WTC11 (cell line): Measurements from ENCODE around the gene CCBE1. TPM values are rescaled to one million over a fixed set of nuclear protein-coding genes. Genes with fewer than 3 reads are reported as not detected.

Experiments
- ATAC-seq: fragments of 200-7000 bp; cut with Tn5 transposase; 2 replicates; pipeline ENCODE4 v1.10.0; 2021; ENCODE audit warnings: mild to moderate bottlenecking, moderate library complexity
- CTCF ChIA-PET: fragments of 300-600 bp; sonication (Branson Sonifier 250); formaldehyde crosslinking; loops from one replicate; lab custom pipeline; 2021; ENCODE audit warnings: antibody characterized with exemption; lab: Charles Lee
- POLR2A ChIA-PET: fragments of 350-600 bp; sonication (Branson Sonifier 250); formaldehyde crosslinking; loops from one replicate; lab custom pipeline; 2021; ENCODE audit warnings: antibody characterized with exemption; lab: Charles Lee
- DNase-seq: peaks from one replicate; pipeline ENCODE4 v3.0.0; 2021; ENCODE audit warnings: low spot score
- H3K27ac Mint-ChIP-seq: 2 replicates; pipeline ENCODE4 v1.8.0; 2021; ENCODE audit warnings: mixed read lengths
- H3K27me3 Mint-ChIP-seq: 2 replicates; pipeline ENCODE4 v1.8.0; 2021; ENCODE audit warnings: low read depth, mild to moderate bottlenecking, moderate library complexity, mixed read lengths
- H3K36me3 Mint-ChIP-seq: 2 replicates; pipeline ENCODE4 v1.8.0; 2021; ENCODE audit warnings: mixed read lengths
- H3K4me1 Mint-ChIP-seq: 2 replicates; pipeline ENCODE4 v1.8.0; 2022; ENCODE audit warnings: mixed read lengths
- H3K4me3 Mint-ChIP-seq: 2 replicates; pipeline ENCODE4 v1.8.0; 2021; ENCODE audit warnings: mild to moderate bottlenecking, moderate library complexity, mixed read lengths
- H3K9me3 Mint-ChIP-seq: 2 replicates; pipeline ENCODE4 v1.8.0; 2021; ENCODE audit warnings: mixed read lengths
- ATF6 ChIP-seq: sonication (generic); formaldehyde crosslinking; IDR thresholded peaks from 2 replicates; pipeline ENCODE4 v1.8.1; 2023; ENCODE audit warnings: mild to moderate bottlenecking, missing genetic modification reagents
- CBFB ChIP-seq: sonication (generic); formaldehyde crosslinking; IDR thresholded peaks from 2 replicates; pipeline ENCODE4 v1.8.1; 2022; ENCODE audit warnings: mild to moderate bottlenecking, low read depth, missing genetic modification reagents
- CREB1 ChIP-seq: sonication (generic); formaldehyde crosslinking; IDR thresholded peaks from 2 replicates; pipeline ENCODE4 v1.8.0; 2023; ENCODE audit warnings: mild to moderate bottlenecking, missing genetic modification reagents
- CREM ChIP-seq: sonication (generic); formaldehyde crosslinking; IDR thresholded peaks from 2 replicates; pipeline ENCODE4 v1.8.1; 2022; ENCODE audit warnings: mild to moderate bottlenecking, missing genetic modification reagents, moderate library complexity
- EMX1 ChIP-seq: fragments of 250-450 bp; sonication (Bioruptor Pico); IDR thresholded peaks from 2 replicates; pipeline ENCODE4 v1.8.0; 2021; ENCODE audit warnings: mild to moderate bottlenecking
- ESRRA ChIP-seq: sonication (generic); formaldehyde crosslinking; IDR thresholded peaks from 2 replicates; pipeline ENCODE4 v1.8.1; 2022; ENCODE audit warnings: mild to moderate bottlenecking, missing genetic modification reagents, borderline replicate concordance
- FOXP1 ChIP-seq: sonication (generic); formaldehyde crosslinking; IDR thresholded peaks from 2 replicates; pipeline ENCODE4 v1.8.0; 2022; ENCODE audit warnings: missing genetic modification reagents, mild to moderate bottlenecking, moderate library complexity, borderline replicate concordance
- JAZF1 ChIP-seq: fragments of 250-450 bp; sonication (Bioruptor Pico); IDR thresholded peaks from 2 replicates; pipeline ENCODE4 v1.9.0; 2021; ENCODE audit warnings: moderate library complexity, mild to moderate bottlenecking, inconsistent platforms
- KAT7 ChIP-seq: sonication (generic); formaldehyde crosslinking; IDR thresholded peaks from 2 replicates; pipeline ENCODE4 v1.8.1; 2023; ENCODE audit warnings: missing genetic modification reagents, mild to moderate bottlenecking, borderline replicate concordance
- PRRX2 ChIP-seq: fragments of 250-450 bp; sonication (Bioruptor Pico); IDR thresholded peaks from 2 replicates; pipeline ENCODE4 v1.8.0; 2021; ENCODE audit warnings: mild to moderate bottlenecking
- RORB ChIP-seq: fragments of 250-450 bp; sonication (Bioruptor Pico); IDR thresholded peaks from 2 replicates; pipeline ENCODE4 v1.9.0; 2021; ENCODE audit warnings: mild to moderate bottlenecking
- ZBTB21 ChIP-seq: sonication (generic); formaldehyde crosslinking; IDR thresholded peaks from 2 replicates; pipeline ENCODE4 v1.8.1; 2023; ENCODE audit warnings: mild to moderate bottlenecking, missing genetic modification reagents, borderline replicate concordance
- ZBTB43 ChIP-seq: sonication (generic); formaldehyde crosslinking; IDR thresholded peaks from 2 replicates; pipeline ENCODE4 v1.8.1; 2023; ENCODE audit warnings: mild to moderate bottlenecking, missing genetic modification reagents
- ZNF138 ChIP-seq: sonication (generic); formaldehyde crosslinking; conservative IDR thresholded peaks from 2 replicates; pipeline ENCODE4 v1.8.1; 2022; ENCODE audit warnings: mild to moderate bottlenecking, moderate library complexity, missing genetic modification reagents
- ZNF219 ChIP-seq: sonication (generic); formaldehyde crosslinking; IDR thresholded peaks from 2 replicates; pipeline ENCODE4 v1.8.0; 2023; ENCODE audit warnings: missing genetic modification reagents, mild to moderate bottlenecking, borderline replicate concordance
- ZNF232 ChIP-seq: sonication (generic); formaldehyde crosslinking; IDR thresholded peaks from 2 replicates; pipeline ENCODE4 v1.8.0; 2022; ENCODE audit warnings: mild to moderate bottlenecking, missing genetic modification reagents
- ZNF263 ChIP-seq: sonication (generic); formaldehyde crosslinking; IDR thresholded peaks from 2 replicates; pipeline ENCODE4 v1.8.1; 2022; ENCODE audit warnings: low read depth, mild to moderate bottlenecking, moderate library complexity, missing genetic modification reagents
- ZNF425 ChIP-seq: fragments of 250-450 bp; sonication (Bioruptor Pico); conservative IDR thresholded peaks from 2 replicates; pipeline ENCODE4 v1.9.0; 2021; ENCODE audit warnings: mild to moderate bottlenecking
- ZNF512 ChIP-seq: sonication (generic); formaldehyde crosslinking; IDR thresholded peaks from 2 replicates; pipeline ENCODE4 v1.8.1; 2022; ENCODE audit warnings: missing genetic modification reagents, borderline replicate concordance
- total RNA-seq: library from RNA; stranded (reverse); gene quantifications from 3 replicates; pipeline ENCODE4 v1.2.3, GENCODE V29; 2021

Gene CCBE1
- total RNA-seq, 1 experiment from 2014 or later, result 9.7 TPM

- Mint-ChIP-seq H3K4me1 (peaks cover 7% of the 10 kb centered on the region; the same call in 1 of the 2 replicates), H3K27ac (no peak overlapping the region), H3K4me3 (no peak overlapping the region), H3K9me3 (no peaks in the 10 kb centered on the region), H3K36me3 (no peaks in the 10 kb centered on the region), H3K27me3 (no peaks in the 10 kb centered on the region)
- ATAC-seq, result no peak
- ChIA-PET CTCF (interaction anchor here (0.7 kb wide), 1 partner anchor 69 kb away, joined by 3 read pairs; no protein-coding TSS in a partner anchor), POLR2A (no interaction called here)
- TF ChIP-seq EMX1, result no peak
- TF ChIP-seq ZNF219, result no peak
- no peak for TF ChIP-seq FOXP1
- no peak for TF ChIP-seq ZBTB21
- TF ChIP-seq ZNF138 (CRISPR knock-in tag), result no peak
- no peak for TF ChIP-seq CREM (CRISPR knock-in tag)
- TF ChIP-seq PRRX2 (CRISPR knock-in tag), result no peak
- no peak for TF ChIP-seq JAZF1 (CRISPR knock-in tag)
- TF ChIP-seq ZNF263 (CRISPR knock-in tag), result no peak
- no peak for TF ChIP-seq ZBTB43
- no peak for TF ChIP-seq ZNF232 (CRISPR knock-in tag)
- TF ChIP-seq ZNF425 (CRISPR knock-in tag), result no peak
- no peak for DNase-seq
Observed at GRCh38 chr18:59577386-59577655, 119.9 kb downstream of the CCBE1 start.

GRCh38 chr18:59576541-59577385, 120.5 kb downstream of the CCBE1 start:
- Mint-ChIP-seq H3K27ac (no peak overlapping the region), H3K4me3 (no peak overlapping the region), H3K36me3 (no peaks in the 10 kb centered on the region), H3K4me1 (peaks cover 7% of the 10 kb centered on the region; the same call in 1 of the 2 replicates), H3K27me3 (no peaks in the 10 kb centered on the region), H3K9me3 (no peaks in the 10 kb centered on the region)
- no peak for TF ChIP-seq ATF6 (CRISPR knock-in tag)
- no peak for TF ChIP-seq CREB1 (CRISPR knock-in tag)
- TF ChIP-seq ZNF512 (CRISPR knock-in tag), result no peak
- ATAC-seq, result no peak
- DNase-seq, result no peak
- CTCF ChIA-PET, result interaction anchor here (0.6 to 0.7 kb wide), 2 partner anchors 36 to 70 kb away, joined by 3 read pairs; no protein-coding TSS in a partner anchor
- POLR2A ChIA-PET, result no interaction called here

- Mint-ChIP-seq H3K27me3 (no peaks in the 10 kb centered on the region), H3K36me3 (no peaks in the 10 kb centered on the region), H3K4me3 (no peak overlapping the region), H3K27ac (no peak overlapping the region)
- POLR2A ChIA-PET, result no interaction called here
- TF ChIP-seq ESRRA (CRISPR knock-in tag) (no peak), CBFB (CRISPR knock-in tag) (no peak), RORB (CRISPR knock-in tag) (no peak), KAT7 (CRISPR knock-in tag) (no peak), EMX1 (no peak)
- TF ChIP-seq, all 79 proteins: peak for 0
- CTCF ChIA-PET, result interaction anchor here (0.6 kb wide), 1 partner anchor 36 kb away, joined by 3 read pairs; no protein-coding TSS in a partner anchor
- ATAC-seq (no peak), DNase-seq (no peak)
- H3K4me1 Mint-ChIP-seq, result peaks cover 9% of the 10 kb centered on the region
- H3K9me3 Mint-ChIP-seq, result no peaks in the 10 kb centered on the region
Observed at GRCh38 chr18:59575995-59576394, 121.2 kb downstream of the CCBE1 start.
